HEK293 (cell line): Measurements from ENCODE around the gene PGK1.

Experiments
- HOXA7 ChIP-seq: sonication (generic); formaldehyde crosslinking; IDR thresholded peaks from 2 replicates; pipeline ENCODE4 v1.8.1; 2022; ENCODE audit warnings: missing genetic modification reagents, borderline replicate concordance
- SETDB1 ChIP-seq: IDR thresholded peaks from one replicate; pipeline ENCODE4 v1.6.1; 2017; ENCODE audit warnings: mild to moderate bottlenecking, low read length, moderate library complexity, mixed read lengths; ENCODE audit not compliant: insufficient read length
- ZBTB1 ChIP-seq: fragments of 450-650 bp; formaldehyde crosslinking; IDR thresholded peaks from 2 replicates; pipeline ENCODE4 v1.5.1; 2016; ENCODE audit warnings: missing biosample characterization, missing genetic modification characterization
- ZBTB21 ChIP-seq: fragments of 450-650 bp; formaldehyde crosslinking; IDR thresholded peaks from 2 replicates; pipeline ENCODE4 v1.5.1; 2017; ENCODE audit warnings: missing biosample characterization, missing genetic modification characterization
- ZBTB8A ChIP-seq: fragments of 450-650 bp; formaldehyde crosslinking; IDR thresholded peaks from 2 replicates; pipeline ENCODE4 v1.5.1; 2016; ENCODE audit warnings: missing biosample characterization, missing genetic modification characterization
- ZEB2 ChIP-seq: fragments of 450-650 bp; formaldehyde crosslinking; IDR thresholded peaks from 2 replicates; pipeline ENCODE4 v1.5.1; 2016; ENCODE audit warnings: missing biosample characterization, missing genetic modification characterization
- ZNF138 ChIP-seq: fragments of 450-650 bp; formaldehyde crosslinking; IDR thresholded peaks from 2 replicates; pipeline ENCODE4 v1.5.1; 2016; ENCODE audit warnings: missing biosample characterization, missing genetic modification characterization, borderline replicate concordance
- ZNF555 ChIP-seq: fragments of 450-650 bp; formaldehyde crosslinking; conservative IDR thresholded peaks from 2 replicates; pipeline ENCODE4 v1.5.1; 2017; ENCODE audit warnings: missing biosample characterization, mild to moderate bottlenecking, missing genetic modification characterization, inconsistent platforms
- ZNF561 ChIP-seq: fragments of 450-650 bp; IDR thresholded peaks from 2 replicates; pipeline ENCODE4 v1.5.1; 2018; ENCODE audit warnings: missing biosample characterization, missing genetic modification characterization, borderline replicate concordance
- ZNF664 ChIP-seq: fragments of 450-650 bp; formaldehyde crosslinking; IDR thresholded peaks from 2 replicates; pipeline ENCODE4 v1.5.1; 2016; ENCODE audit warnings: missing biosample characterization, missing genetic modification characterization
- ZNF677 ChIP-seq: fragments of 450-650 bp; IDR thresholded peaks from 2 replicates; pipeline ENCODE4 v1.5.0; 2018; ENCODE audit warnings: missing biosample characterization, mild to moderate bottlenecking, missing genetic modification characterization, moderate library complexity
- ZSCAN30 ChIP-seq: fragments of 450-650 bp; IDR thresholded peaks from 2 replicates; pipeline ENCODE4 v1.5.1; 2018; ENCODE audit warnings: missing biosample characterization, mild to moderate bottlenecking, missing genetic modification characterization, moderate library complexity
- TF ChIP-seq, protein P1 (sequence below): sonication (generic); formaldehyde crosslinking; IDR thresholded peaks from 2 replicates; pipeline ENCODE4 v1.8.1; 2022; ENCODE audit warnings: mild to moderate bottlenecking, moderate library complexity, missing genetic modification reagents
- TF ChIP-seq, protein P2 (sequence below): fragments of 450-650 bp; formaldehyde crosslinking; IDR thresholded peaks from 2 replicates; pipeline ENCODE4 v1.5.1; 2016; ENCODE audit warnings: missing biosample characterization, missing genetic modification characterization

DNA sequence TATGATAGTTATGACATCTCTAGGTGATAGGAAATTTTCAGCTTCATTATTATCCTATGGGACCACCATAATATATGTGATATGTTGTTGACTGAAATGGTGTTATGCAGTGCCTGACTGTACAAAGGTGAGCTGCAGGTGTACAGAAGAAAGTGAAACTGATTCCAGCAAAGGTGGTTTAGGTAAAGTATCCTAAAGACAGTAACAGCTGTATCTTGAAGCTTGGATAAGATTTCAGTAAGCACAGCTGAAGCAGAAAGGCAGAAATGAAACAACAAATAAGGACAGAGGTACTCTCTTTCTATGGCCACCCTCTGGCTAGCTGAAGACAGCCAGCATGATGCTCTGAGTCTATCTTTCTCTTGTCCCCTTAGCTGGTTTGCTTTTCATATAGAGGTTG lies 30.0 kb upstream of the PGK1 start:
- TF ChIP-seq SETDB1 (no peak), ZBTB1 (tag by site-specific recombination) (no peak), ZSCAN30 (no peak), ZBTB21 (tag by site-specific recombination) (no peak), ZNF677 (tag by site-specific recombination) (no peak), ZEB2 (tag by site-specific recombination) (no peak), ZNF664 (tag by site-specific recombination) (no peak), ZBTB8A (tag by site-specific recombination) (no peak), ZNF138 (tag by site-specific recombination) (no peak), ZNF555 (tag by site-specific recombination) (no peak), HOXA7 (CRISPR knock-in tag) (no peak), ZNF561 (no peak)
- TF ChIP-seq, protein P1, sequence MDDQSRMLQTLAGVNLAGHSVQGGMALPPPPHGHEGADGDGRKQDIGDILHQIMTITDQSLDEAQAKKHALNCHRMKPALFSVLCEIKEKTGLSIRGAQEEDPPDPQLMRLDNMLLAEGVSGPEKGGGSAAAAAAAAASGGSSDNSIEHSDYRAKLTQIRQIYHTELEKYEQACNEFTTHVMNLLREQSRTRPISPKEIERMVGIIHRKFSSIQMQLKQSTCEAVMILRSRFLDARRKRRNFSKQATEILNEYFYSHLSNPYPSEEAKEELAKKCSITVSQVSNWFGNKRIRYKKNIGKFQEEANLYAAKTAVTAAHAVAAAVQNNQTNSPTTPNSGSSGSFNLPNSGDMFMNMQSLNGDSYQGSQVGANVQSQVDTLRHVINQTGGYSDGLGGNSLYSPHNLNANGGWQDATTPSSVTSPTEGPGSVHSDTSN: no peak
- TF ChIP-seq, protein P2, sequence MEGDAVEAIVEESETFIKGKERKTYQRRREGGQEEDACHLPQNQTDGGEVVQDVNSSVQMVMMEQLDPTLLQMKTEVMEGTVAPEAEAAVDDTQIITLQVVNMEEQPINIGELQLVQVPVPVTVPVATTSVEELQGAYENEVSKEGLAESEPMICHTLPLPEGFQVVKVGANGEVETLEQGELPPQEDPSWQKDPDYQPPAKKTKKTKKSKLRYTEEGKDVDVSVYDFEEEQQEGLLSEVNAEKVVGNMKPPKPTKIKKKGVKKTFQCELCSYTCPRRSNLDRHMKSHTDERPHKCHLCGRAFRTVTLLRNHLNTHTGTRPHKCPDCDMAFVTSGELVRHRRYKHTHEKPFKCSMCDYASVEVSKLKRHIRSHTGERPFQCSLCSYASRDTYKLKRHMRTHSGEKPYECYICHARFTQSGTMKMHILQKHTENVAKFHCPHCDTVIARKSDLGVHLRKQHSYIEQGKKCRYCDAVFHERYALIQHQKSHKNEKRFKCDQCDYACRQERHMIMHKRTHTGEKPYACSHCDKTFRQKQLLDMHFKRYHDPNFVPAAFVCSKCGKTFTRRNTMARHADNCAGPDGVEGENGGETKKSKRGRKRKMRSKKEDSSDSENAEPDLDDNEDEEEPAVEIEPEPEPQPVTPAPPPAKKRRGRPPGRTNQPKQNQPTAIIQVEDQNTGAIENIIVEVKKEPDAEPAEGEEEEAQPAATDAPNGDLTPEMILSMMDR (tag by site-specific recombination): no peak
